ENCODE results near the gene INPP5K.
"Not testable (repeated sequence)": the region's sequence is repeated elsewhere in the genome, so short reads cannot be mapped to it uniquely, and the experiment has no call there.

Gene INPP5K

GRCh38 chr17:1455291-1455796 is 61.1 kb downstream of the INPP5K start:
- no peaks in the 10 kb centered on the region for H3K9me3 ChIP-seq (replicated peaks in 1 of 11)
- peak overlapping the region; percentile 90 to 99 (median 97) for H3K27ac ChIP-seq

DNA sequence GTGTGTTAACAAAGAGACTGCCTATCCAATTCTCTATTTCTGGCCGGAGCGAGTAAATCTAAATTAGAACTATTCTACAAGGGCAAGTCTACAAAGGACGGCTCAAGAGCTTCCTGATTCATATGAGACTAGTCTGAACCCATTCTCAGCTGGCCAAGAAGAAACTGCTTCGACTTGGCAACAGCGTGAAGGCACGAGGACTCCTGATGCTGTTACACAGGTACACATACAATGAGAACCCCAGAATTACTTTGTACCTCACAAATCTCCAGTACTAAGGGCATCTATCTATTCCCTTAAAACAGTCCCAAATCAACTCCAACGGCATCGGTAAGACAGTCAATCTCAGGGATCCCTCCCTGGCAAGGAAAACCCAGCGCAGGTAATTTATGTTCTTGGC is 61.9 kb downstream of the INPP5K start:
- no peak for TF ChIP-seq Cebpa-rat (IDR thresholded peaks at IDR 0.05)
- Histone ChIP-seq H3K4me1 (peaks cover 27 to 56% (median 34%) of the 10 kb centered on the region in 10 experiments), H4K20me1 (peaks cover 58 to 72% (median 63%) of the 10 kb centered on the region in 11 experiments), H3K9ac (peak overlapping the region; percentile 93 to 99 (median 98)), H3K4me2 (peak overlapping the region; percentile 74 to 99 (median 94)), H3K36me3 (peaks cover 24 to 49% (median 46%) of the 10 kb centered on the region in 11 experiments; a peak in 21 of 22 replicates), H3K27me3 (peaks cover 0 to 18% (median 5%) of the 10 kb centered on the region in 11 experiments; a peak in 11 of 22 replicates), H3K9me3 (replicated peaks in 1 of 11) (no peaks in the 10 kb centered on the region), H3K27ac (peak overlapping the region; percentile 90 to 99 (median 97); a peak in 17 of 22 replicates), H3K4me3 (peak overlapping the region; percentile 83 to 100 (median 99))

More at GRCh38 chr17:1455291-1455796, 61.1 kb downstream of the INPP5K start:
- peak overlapping the region; percentile 83 to 100 (median 99) for H3K4me3 ChIP-seq
- H3K9ac ChIP-seq, result peak overlapping the region; percentile 93 to 99 (median 98)
- peak overlapping the region; percentile 74 to 99 (median 94) for H3K4me2 ChIP-seq
- peaks cover 27 to 51% (median 34%) of the 10 kb centered on the region in 10 experiments for H3K4me1 ChIP-seq
- TF ChIP-seq Cebpa-rat (IDR thresholded peaks at IDR 0.05), result no peak
- H3K27me3 ChIP-seq, result peaks cover 4 to 26% (median 13%) of the 10 kb centered on the region in 11 experiments; a peak in 21 of 22 replicates
- H3K36me3 ChIP-seq, result peaks cover 16 to 41% (median 38%) of the 10 kb centered on the region in 11 experiments; a peak in 20 of 22 replicates
- H4K20me1 ChIP-seq, result peaks cover 52 to 70% (median 55%) of the 10 kb centered on the region in 11 experiments

- H3K36me3 ChIP-seq, result peaks cover 31 to 58% (median 53%) of the 10 kb centered on the region in 11 experiments; a peak in 21 of 22 replicates
- peaks cover 67 to 78% (median 72%) of the 10 kb centered on the region in 11 experiments for H4K20me1 ChIP-seq
- H3K4me3 ChIP-seq, result peak overlapping the region in 3 of 10 experiments; percentile 15 to 100 (median 83); a peak in 2 of 20 replicates
- H3K9ac ChIP-seq, result peak overlapping the region in 3 of 11 experiments; percentile 2 to 98 (median 93); a peak in 5 of 22 replicates
- H3K27ac ChIP-seq; H3K9me3 ChIP-seq (replicated peaks in 1 of 11): not testable (repeated sequence)
- peak overlapping the region; percentile 74 to 99 (median 94); a peak in 21 of 22 replicates for H3K4me2 ChIP-seq
- H3K27me3 ChIP-seq, result peaks cover 0 to 14% (median 3%) of the 10 kb centered on the region in 11 experiments; a peak in 10 of 22 replicates
- peaks cover 27 to 64% (median 41%) of the 10 kb centered on the region in 10 experiments for H3K4me1 ChIP-seq
Measured at GRCh38 chr17:1453694-1454093, 62.7 kb downstream of the INPP5K start.

DNA sequence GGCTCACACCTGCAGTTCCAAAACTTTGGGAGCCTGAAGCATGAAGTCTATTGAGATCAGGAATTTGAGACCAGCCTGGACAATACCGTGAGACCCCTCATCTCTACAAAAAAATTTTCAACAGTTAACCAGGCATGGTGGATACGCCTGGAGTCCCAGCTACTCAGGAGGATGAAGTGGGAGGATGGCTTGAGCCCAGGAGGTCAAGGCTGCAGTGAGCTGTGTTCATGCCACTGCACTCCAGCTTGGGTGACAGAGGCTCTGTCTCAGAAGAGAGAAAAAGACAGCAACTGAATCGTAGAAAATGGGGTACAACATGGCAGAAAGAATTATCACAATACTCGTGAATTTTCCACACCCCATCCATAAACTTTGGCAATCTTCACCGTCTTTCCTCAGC is 63.6 kb downstream of the INPP5K start:
- Histone ChIP-seq H3K36me3 (peaks cover 37 to 66% (median 62%) of the 10 kb centered on the region in 11 experiments; a peak in 21 of 22 replicates), H3K4me1 (peaks cover 33 to 73% (median 49%) of the 10 kb centered on the region in 10 experiments), H3K9ac (peak overlapping the region in 2 of 11 experiments; percentile 3 to 93; a peak in 1 of 22 replicates), H3K4me2 (peak overlapping the region in 7 of 11 experiments; percentile 89 to 99 (median 97); a peak in 8 of 22 replicates), H4K20me1 (peaks cover 75 to 82% (median 80%) of the 10 kb centered on the region in 11 experiments), H3K9me3 (replicated peaks in 1 of 11) (no peaks in the 10 kb centered on the region), H3K27me3 (peaks cover 0 to 5% (median 0%) of the 10 kb centered on the region in 11 experiments; a peak in 9 of 22 replicates), H3K27ac (no peak overlapping the region), H3K4me3 (no peak overlapping the region)
- no peak for TF ChIP-seq Cebpa-rat (IDR thresholded peaks at IDR 0.05)

GRCh38 chr17:1450261-1450660 is 66.2 kb downstream of the INPP5K start:
- H3K27me3 ChIP-seq; H3K27ac ChIP-seq; H3K4me3 ChIP-seq; H3K9ac ChIP-seq; H3K9me3 ChIP-seq (replicated peaks in 1 of 11): not testable (repeated sequence)
- peaks cover 49 to 90% (median 78%) of the 10 kb centered on the region in 11 experiments for H3K36me3 ChIP-seq
- peak overlapping the region in 1 of 11 experiments; percentile 87; a peak in 1 of 22 replicates for H3K4me2 ChIP-seq
- H3K4me1 ChIP-seq, result peaks cover 37 to 80% (median 59%) of the 10 kb centered on the region in 10 experiments
- peaks cover 97 to 100% (median 100%) of the 10 kb centered on the region in 11 experiments for H4K20me1 ChIP-seq

DNA sequence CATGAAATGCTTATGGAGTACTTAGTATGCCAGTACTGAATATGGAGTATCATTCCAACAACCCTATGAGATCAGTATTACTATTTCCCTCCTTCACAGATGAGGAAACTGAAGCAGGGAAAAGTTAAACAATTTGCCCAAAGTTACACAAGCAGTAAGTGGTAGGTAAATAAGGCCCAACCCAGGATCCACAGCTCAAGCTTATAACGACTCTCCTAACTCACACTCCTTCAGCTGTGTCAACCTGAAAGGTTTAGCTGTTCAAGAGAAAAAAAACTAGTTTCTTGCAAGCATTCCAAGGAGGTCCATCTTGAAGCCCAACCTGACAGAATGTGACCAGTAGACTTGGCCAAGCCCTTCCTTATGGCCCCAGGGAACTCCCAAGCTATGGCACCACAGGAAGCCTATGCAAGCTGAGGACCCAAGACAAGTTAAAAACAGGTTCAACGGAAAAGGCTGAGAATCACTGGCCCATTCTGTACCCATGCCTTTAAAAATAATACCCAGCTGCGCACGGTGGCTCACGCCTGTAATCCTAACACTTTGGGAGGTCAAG is 66.9 kb downstream of the INPP5K start:
- Histone ChIP-seq H3K9me3 (replicated peaks in 1 of 11) (no peaks in the 10 kb centered on the region), H3K36me3 (peaks cover 53 to 97% (median 81%) of the 10 kb centered on the region in 11 experiments), H3K4me1 (peaks cover 31 to 78% (median 54%) of the 10 kb centered on the region in 10 experiments), H4K20me1 (peaks cover 94 to 100% (median 100%) of the 10 kb centered on the region in 11 experiments), H3K4me3 (no peak overlapping the region), H3K9ac (peak overlapping the region in 2 of 11 experiments; percentile 1 to 9; a peak in 1 of 22 replicates), H3K27me3 (no peaks in the 10 kb centered on the region), H3K4me2 (peak overlapping the region in 4 of 11 experiments; percentile 81 to 90 (median 84); a peak in 7 of 22 replicates), H3K27ac (peak overlapping the region in 1 of 11 experiments; percentile 26; a peak in 1 of 22 replicates)
- no peak for TF ChIP-seq Cebpa-rat (IDR thresholded peaks at IDR 0.05)

DNA sequence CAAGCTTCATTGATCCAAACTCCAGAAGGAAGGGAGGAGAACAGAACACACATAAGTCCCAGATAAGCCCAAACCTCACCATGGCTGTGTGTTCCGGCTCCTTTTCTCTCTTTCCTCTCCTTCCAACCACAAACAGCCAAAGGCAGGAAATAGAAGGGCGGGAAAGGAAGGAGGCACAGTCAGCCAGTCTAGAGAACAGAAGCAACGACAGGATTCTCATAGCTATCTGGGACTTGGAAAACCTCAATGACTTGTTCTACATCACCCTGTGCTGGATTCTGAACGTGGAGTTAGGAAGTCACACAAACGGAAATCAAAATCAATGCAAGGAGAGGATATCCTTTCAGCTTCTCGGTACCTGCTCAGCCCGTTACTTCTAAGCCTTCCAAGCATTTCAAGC is 69.4 kb downstream of the INPP5K start:
- Histone ChIP-seq H3K27ac (peak overlapping the region in 10 of 11 experiments; percentile 20 to 79 (median 67); a peak in 19 of 22 replicates), H3K4me2 (peak overlapping the region; percentile 59 to 92 (median 82)), H3K4me3 (peak overlapping the region in 6 of 10 experiments; percentile 5 to 48 (median 27); a peak in 9 of 20 replicates), H3K9me3 (replicated peaks in 1 of 11) (no peaks in the 10 kb centered on the region), H3K4me1 (peaks cover 17 to 54% (median 35%) of the 10 kb centered on the region in 10 experiments), H3K27me3 (no peaks in the 10 kb centered on the region), H4K20me1 (peaks cover 88 to 100% (median 100%) of the 10 kb centered on the region in 11 experiments), H3K36me3 (peaks cover 50 to 98% (median 76%) of the 10 kb centered on the region in 11 experiments), H3K9ac (peak overlapping the region; percentile 11 to 72 (median 58); a peak in 19 of 22 replicates)
- TF ChIP-seq Cebpa-rat (IDR thresholded peaks at IDR 0.05), result no peak

DNA sequence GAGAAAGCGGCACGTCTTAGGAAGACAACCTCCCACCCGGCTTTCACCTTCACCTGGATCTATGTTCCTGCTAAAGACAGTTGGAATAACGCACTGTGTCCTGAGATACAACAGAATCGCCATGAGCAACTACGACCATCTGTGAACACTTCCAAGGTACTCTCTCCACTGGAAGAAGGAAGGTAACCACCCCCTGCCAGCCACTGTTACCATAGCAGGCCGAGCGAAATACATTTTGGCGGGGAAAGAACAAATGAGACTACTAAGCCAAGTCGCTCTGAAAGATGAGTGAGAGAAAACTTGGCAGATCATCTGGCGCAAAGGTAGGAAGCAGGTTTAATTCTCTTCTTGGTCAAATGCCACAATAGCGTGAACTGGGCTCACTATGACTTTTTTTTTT is 70.2 kb downstream of the INPP5K start:
- peaks cover 17 to 45% (median 35%) of the 10 kb centered on the region in 10 experiments for H3K4me1 ChIP-seq
- TF ChIP-seq Cebpa-rat (IDR thresholded peaks at IDR 0.05), result no peak
- H3K9ac ChIP-seq, result no peak overlapping the region
- H3K27ac ChIP-seq, result peak overlapping the region in 5 of 11 experiments; percentile 55 to 79 (median 74); a peak in 8 of 22 replicates
- H3K9me3 ChIP-seq (replicated peaks in 1 of 11), result no peaks in the 10 kb centered on the region
- H4K20me1 ChIP-seq, result peaks cover 88 to 100% (median 100%) of the 10 kb centered on the region in 11 experiments
- H3K4me3 ChIP-seq, result no peak overlapping the region
- peak overlapping the region in 3 of 11 experiments; percentile 73 to 90 (median 81); a peak in 3 of 22 replicates for H3K4me2 ChIP-seq
- no peaks in the 10 kb centered on the region for H3K27me3 ChIP-seq
- peaks cover 47 to 98% (median 76%) of the 10 kb centered on the region in 11 experiments for H3K36me3 ChIP-seq

- Histone ChIP-seq H3K36me3 (peaks cover 46 to 99% (median 78%) of the 10 kb centered on the region in 11 experiments), H3K27ac (peak overlapping the region in 4 of 11 experiments; percentile 55 to 79 (median 75); a peak in 6 of 22 replicates), H3K4me1 (peaks cover 17 to 45% (median 35%) of the 10 kb centered on the region in 10 experiments), H4K20me1 (peaks cover 91 to 100% (median 100%) of the 10 kb centered on the region in 11 experiments)
- H3K9me3 ChIP-seq (replicated peaks in 1 of 11); H3K4me3 ChIP-seq; H3K9ac ChIP-seq; H3K4me2 ChIP-seq; H3K27me3 ChIP-seq: not testable (repeated sequence)
Measured at GRCh38 chr17:1445695-1446094, 70.7 kb downstream of the INPP5K start.

Data from BLaER1 treated with 17β-estradiol and CSF1 and Interleukin-3, amounts not matched to agents 10 nM and 100 nM (cell line).